ENCODE measurements around the gene PLIN4. TPM values are rescaled to one million over a fixed set of nuclear protein-coding genes. Genes with fewer than 3 reads are reported as not detected.

The PLIN4 gene
- total and polyA plus RNA-seq, 8 donors, result 2.2 to 138 (median 12.3) TPM

- peaks cover 8 to 36% (median 19%) of the 10 kb centered on the region in 3 donors for H3K4me1 ChIP-seq
- no peak for TF ChIP-seq CTCF (IDR thresholded peaks at IDR 0.05)
- peak overlapping the region in 2 of 4 donors; percentile 87 to 88 for H3K27ac ChIP-seq
- no peaks in the 10 kb centered on the region for H3K9me3 ChIP-seq
- no peaks in the 10 kb centered on the region for H3K36me3 ChIP-seq
- FAIRE-seq (no peak), ATAC-seq (peak in 1 of 4 donors; percentile 2), DNase-seq (peak in 2 of 6 donors; percentile 51 to 68)
- WGBS, 2 donors, result 16 to 20% methylated on average over 5 of the region's 5 CpGs
- intact Hi-C loops (cut with DNase I), result no loop called here
- H3K4me3 ChIP-seq, result peak overlapping the region in 1 of 4 donors; percentile 58
- H3K27me3 ChIP-seq, result no peaks in the 10 kb centered on the region
These were observed 18.5 kb upstream of the PLIN4 start for GRCh38 chr19:4536798-4537197.

- ATAC-seq (peak; percentile 77 to 82 (median 80)), DNase-seq (peak; percentile 93 to 99 (median 98)), FAIRE-seq (no peak)
- Histone ChIP-seq H3K4me3 (peak within 1 kb of the TSS; percentile 15 to 62 (median 44)), H3K36me3 (no peaks in the 10 kb centered on the region), H3K4me1 (peaks cover 8 to 30% (median 19%) of the 10 kb centered on the region in 3 donors), H3K27ac (peak within 1 kb of the TSS; percentile 78 to 90 (median 83)), H3K27me3 (no peaks in the 10 kb centered on the region), H3K9me3 (no peaks in the 10 kb centered on the region)
- 2 to 3% methylated on average over 39 to 49 of the region's 49 CpGs for WGBS, 2 donors
- intact Hi-C loops (cut with DNase I), result no loop called here
- no peak for TF ChIP-seq CTCF (IDR thresholded peaks at IDR 0.05)
These were observed 16.8 kb upstream of the PLIN4 start, which contains the start of gene PLIN5 for GRCh38 chr19:4534836-4535658. Gene PLIN5, minus strand, starts transcription at chr19:4535224. Its CDS starts 1,150 bp downstream, at chr19:4534074.

GRCh38 chr19:4533835-4534424, 15.6 kb upstream of the PLIN4 start:
- ATAC-seq (peak in 1 of 4 donors; percentile 5), FAIRE-seq (no peak), DNase-seq (peak in 1 of 6 donors; percentile 48)
- Histone ChIP-seq H3K4me3 (peak overlapping the region in 2 of 4 donors; percentile 31 to 40), H3K9me3 (no peaks in the 10 kb centered on the region), H3K27ac (peak overlapping the region in 1 of 4 donors; percentile 90), H3K36me3 (no peaks in the 10 kb centered on the region), H3K27me3 (no peaks in the 10 kb centered on the region), H3K4me1 (peaks cover 8 to 30% (median 19%) of the 10 kb centered on the region in 3 donors)
- 81 to 82% methylated on average over 9 of the region's 9 CpGs for WGBS, 2 donors
- intact Hi-C loops (cut with DNase I), result no loop called here
- TF ChIP-seq CTCF (IDR thresholded peaks at IDR 0.05), result no peak

GRCh38 chr19:4533334-4533733, 15.0 kb upstream of the PLIN4 start:
- intact Hi-C loops (cut with DNase I), result no loop called here
- no peaks in the 10 kb centered on the region for H3K36me3 ChIP-seq
- no peaks in the 10 kb centered on the region for H3K9me3 ChIP-seq
- no peak for TF ChIP-seq CTCF (IDR thresholded peaks at IDR 0.05)
- ATAC-seq (no peak), FAIRE-seq (no peak), DNase-seq (no peak)
- 89 to 92% methylated on average over 9 of the region's 9 CpGs for WGBS, 2 donors
- H3K27ac ChIP-seq, result no peak overlapping the region
- H3K4me3 ChIP-seq, result no peak overlapping the region
- H3K4me1 ChIP-seq, result peaks cover 8 to 30% (median 19%) of the 10 kb centered on the region in 3 donors
- no peaks in the 10 kb centered on the region for H3K27me3 ChIP-seq
